Natural killer cell treated with Interleukin-12 subunit alpha and Interleukin-12 subunit beta and Interleukin-15 and Interleukin-18, amount 100 ng/mL, for 72 hours (primary cell): ENCODE measurements around the gene CTNNB1. TPM values are rescaled to one million over a fixed set of nuclear protein-coding genes. Genes with fewer than 3 reads are reported as not detected.

Experiments
- ATAC-seq, 2 donors: fragments of 150-1000 bp; cut with Tn5 transposase in 1 of 2; sonication (Bioruptor Pico), chemical (Tn5 transposase) in 1 of 2; 2 replicates each; pipeline ENCODE4 v1.10.0; 2021
- DNase-seq: peaks from one replicate; pipeline ENCODE4 v3.0.0; 2022; ENCODE audit warnings: low spot score
- H3K27ac Mint-ChIP-seq, 2 donors: 1 replicate in 1 of 2; 2 replicates in 1 of 2; pipeline ENCODE4 v1.8.0; 2022; ENCODE audit warnings: mixed read lengths in 2 of 2, mild to moderate bottlenecking in 1 of 2, moderate library complexity in 1 of 2
- H3K27me3 Mint-ChIP-seq, 2 donors: 1 replicate in 1 of 2; 2 replicates in 1 of 2; pipeline ENCODE4 v1.8.0; 2022; ENCODE audit warnings: mixed read lengths in 2 of 2
- H3K36me3 Mint-ChIP-seq: one replicate; pipeline ENCODE4 v1.8.0; 2022; ENCODE audit warnings: mixed read lengths
- H3K4me1 Mint-ChIP-seq, 2 donors: 1 replicate in 1 of 2; 2 replicates in 1 of 2; pipeline ENCODE4 v1.8.0; 2022; ENCODE audit warnings: low read depth in 2 of 2, mixed read lengths in 2 of 2, mild to moderate bottlenecking in 1 of 2
- H3K4me3 Mint-ChIP-seq: one replicate; pipeline ENCODE4 v1.8.0; 2022; ENCODE audit warnings: mixed read lengths
- H3K9me3 Mint-ChIP-seq: 2 replicates; pipeline ENCODE4 v1.8.0; 2022; ENCODE audit warnings: mixed read lengths
- total RNA-seq, 2 donors: library from RNA; stranded (reverse); gene quantifications; one replicate each; pipeline ENCODE4 v1.2.3, GENCODE V29; 2022

The CTNNB1 gene
- total RNA-seq, 2 donors from 2014 or later, result 140 to 155 TPM

- Mint-ChIP-seq H3K27ac (no peak overlapping the region), H3K4me1 (peaks cover 4 to 19% of the 10 kb centered on the region in 2 donors), H3K4me3 (no peak overlapping the region), H3K27me3 (no peaks in the 10 kb centered on the region), H3K9me3 (no peaks in the 10 kb centered on the region), H3K36me3 (peaks cover 47% of the 10 kb centered on the region)
- DNase-seq (no peak), ATAC-seq (no peak)
Observed at GRCh38 chr3:41239587-41239986, 40.3 kb downstream of the CTNNB1 start.

GRCh38 chr3:41241161-41241560, 41.9 kb downstream of the CTNNB1 start:
- H3K27me3 Mint-ChIP-seq, result no peaks in the 10 kb centered on the region
- no peak overlapping the region for H3K27ac Mint-ChIP-seq
- H3K36me3 Mint-ChIP-seq, result peaks cover 34% of the 10 kb centered on the region

GRCh38 chr3:41241800-41242571, 42.7 kb downstream of the CTNNB1 start:
- no peak for ATAC-seq
- peak overlapping the region; percentile 30 to 44 for H3K27ac Mint-ChIP-seq
- DNase-seq, result no peak

More at GRCh38 chr3:41241161-41241560, 41.9 kb downstream of the CTNNB1 start:
- ATAC-seq, result no peak
- Mint-ChIP-seq H3K4me3 (no peak overlapping the region), H3K4me1 (peaks cover 0 to 14% of the 10 kb centered on the region in 2 donors), H3K9me3 (no peaks in the 10 kb centered on the region)
- no peak for DNase-seq

GRCh38 chr3:41243183-41243582, 43.9 kb downstream of the CTNNB1 start:
- Mint-ChIP-seq H3K9me3 (no peaks in the 10 kb centered on the region), H3K27ac (peak overlapping the region in 1 of 2 donors; percentile 44), H3K4me3 (no peak overlapping the region), H3K36me3 (peaks cover 21% of the 10 kb centered on the region), H3K4me1 (peaks cover 0 to 12% of the 10 kb centered on the region in 2 donors), H3K27me3 (no peaks in the 10 kb centered on the region)
- ATAC-seq (no peak), DNase-seq (no peak)

More at GRCh38 chr3:41241800-41242571, 42.7 kb downstream of the CTNNB1 start:
- Mint-ChIP-seq H3K4me1 (peaks cover 0 to 14% of the 10 kb centered on the region in 2 donors), H3K4me3 (no peak overlapping the region), H3K9me3 (no peaks in the 10 kb centered on the region), H3K27me3 (no peaks in the 10 kb centered on the region), H3K36me3 (peaks cover 32% of the 10 kb centered on the region)

GRCh38 chr3:41244620-41245336, 45.5 kb downstream of the CTNNB1 start:
- Mint-ChIP-seq H3K4me3 (no peak overlapping the region), H3K4me1 (peaks cover 0 to 12% of the 10 kb centered on the region in 2 donors), H3K9me3 (no peaks in the 10 kb centered on the region), H3K36me3 (peaks cover 7% of the 10 kb centered on the region), H3K27ac (no peak overlapping the region), H3K27me3 (no peaks in the 10 kb centered on the region)
- no peak for DNase-seq
- ATAC-seq, result no peak

GRCh38 chr3:41247055-41248004, 48.0 kb downstream of the CTNNB1 start:
- Mint-ChIP-seq H3K36me3 (no peaks in the 10 kb centered on the region), H3K9me3 (no peaks in the 10 kb centered on the region), H3K4me1 (peaks cover 0 to 8% of the 10 kb centered on the region in 2 donors), H3K4me3 (no peak overlapping the region), H3K27me3 (no peaks in the 10 kb centered on the region), H3K27ac (no peak overlapping the region)
- DNase-seq (no peak), ATAC-seq (no peak)

GRCh38 chr3:41248525-41248924, 49.2 kb downstream of the CTNNB1 start:
- ATAC-seq (peak in 1 of 2 donors; percentile 2), DNase-seq (no peak)
- peaks cover 0 to 3% of the 10 kb centered on the region in 2 donors for H3K4me1 Mint-ChIP-seq
- no peak overlapping the region for H3K27ac Mint-ChIP-seq
- H3K9me3 Mint-ChIP-seq, result no peaks in the 10 kb centered on the region
- no peak overlapping the region for H3K4me3 Mint-ChIP-seq
- no peaks in the 10 kb centered on the region for H3K36me3 Mint-ChIP-seq
- no peaks in the 10 kb centered on the region for H3K27me3 Mint-ChIP-seq

- no peaks in the 10 kb centered on the region for H3K27me3 Mint-ChIP-seq
- DNase-seq (no peak), ATAC-seq (peak; percentile 29 to 41)
- no peaks in the 10 kb centered on the region for H3K9me3 Mint-ChIP-seq
- H3K36me3 Mint-ChIP-seq, result no peaks in the 10 kb centered on the region
- H3K4me3 Mint-ChIP-seq, result no peak overlapping the region
- no peaks in the 10 kb centered on the region for H3K4me1 Mint-ChIP-seq
- H3K27ac Mint-ChIP-seq, result no peak overlapping the region
Observed at GRCh38 chr3:41249318-41249717, 50.0 kb downstream of the CTNNB1 start.

GRCh38 chr3:41250825-41251224, 51.5 kb downstream of the CTNNB1 start:
- Mint-ChIP-seq H3K36me3 (no peaks in the 10 kb centered on the region), H3K27ac (no peak overlapping the region), H3K9me3 (no peaks in the 10 kb centered on the region), H3K4me1 (no peaks in the 10 kb centered on the region), H3K27me3 (no peaks in the 10 kb centered on the region), H3K4me3 (no peak overlapping the region)
- no peak for DNase-seq
- no peak for ATAC-seq

GRCh38 chr3:41251593-41251992, 52.3 kb downstream of the CTNNB1 start:
- H3K4me3 Mint-ChIP-seq, result no peak overlapping the region
- H3K36me3 Mint-ChIP-seq, result no peaks in the 10 kb centered on the region
- no peaks in the 10 kb centered on the region for H3K9me3 Mint-ChIP-seq
- no peak for ATAC-seq
- DNase-seq, result no peak
- no peak overlapping the region for H3K27ac Mint-ChIP-seq
- H3K27me3 Mint-ChIP-seq, result no peaks in the 10 kb centered on the region
- H3K4me1 Mint-ChIP-seq, result no peaks in the 10 kb centered on the region

GRCh38 chr3:41258239-41258800, 59.0 kb downstream of the CTNNB1 start:
- no peak overlapping the region for H3K4me3 Mint-ChIP-seq
- no peaks in the 10 kb centered on the region for H3K27me3 Mint-ChIP-seq

GRCh38 chr3:41259449-41260062, 60.3 kb downstream of the CTNNB1 start:
- Mint-ChIP-seq H3K4me1 (no peaks in the 10 kb centered on the region), H3K4me3 (no peak overlapping the region), H3K36me3 (no peaks in the 10 kb centered on the region), H3K9me3 (no peaks in the 10 kb centered on the region), H3K27ac (no peak overlapping the region), H3K27me3 (no peaks in the 10 kb centered on the region)
- ATAC-seq (no peak), DNase-seq (no peak)

More at GRCh38 chr3:41258239-41258800, 59.0 kb downstream of the CTNNB1 start:
- H3K36me3 Mint-ChIP-seq, result no peaks in the 10 kb centered on the region
- H3K27ac Mint-ChIP-seq, result no peak overlapping the region
- no peaks in the 10 kb centered on the region for H3K4me1 Mint-ChIP-seq
- ATAC-seq (no peak), DNase-seq (no peak)
- no peaks in the 10 kb centered on the region for H3K9me3 Mint-ChIP-seq

GRCh38 chr3:41260063-41260450, 60.8 kb downstream of the CTNNB1 start:
- H3K27me3 Mint-ChIP-seq, result no peaks in the 10 kb centered on the region
- H3K4me1 Mint-ChIP-seq, result no peaks in the 10 kb centered on the region
- H3K9me3 Mint-ChIP-seq, result no peaks in the 10 kb centered on the region
- H3K4me3 Mint-ChIP-seq, result no peak overlapping the region
- no peak overlapping the region for H3K27ac Mint-ChIP-seq
- H3K36me3 Mint-ChIP-seq, result no peaks in the 10 kb centered on the region
- no peak for DNase-seq
- no peak for ATAC-seq
